ENCODE results near the gene GRAP. TPM values are rescaled to one million over a fixed set of nuclear protein-coding genes. Genes with fewer than 3 reads are reported as not detected.

GRAP gene
- total RNA-seq, result under 0.01 TPM in 1 of 2 replicates, not detected in the other

GRCh38 chr17:19046782-19047375 is at the start of gene GRAP:
GRAP (minus strand) TSS chr17:19046957; CDS start chr17:19046926, 31 bp downstream.

GRCh38 chr17:19004421-19005136 is 42.2 kb downstream of the GRAP start, which contains the start of gene FAM83G:
FAM83G (minus strand) TSS chr17:19004764; CDS start chr17:19004041, 723 bp downstream.

Other genes starting within 250 kb of the GRAP start
- gene PRPSAP2, start 188.8 kb downstream of the GRAP start, total RNA-seq, result 27.4 and 35.8 TPM in 2 replicates
- gene SLC5A10, start 94.8 kb downstream of the GRAP start, total RNA-seq, result not detected in 2 replicates
- gene FAM83G, start 42.2 kb downstream of the GRAP start, total RNA-seq, result 9.5 and 13.8 TPM in 2 replicates
- gene GRAPL, start 80.6 kb upstream of the GRAP start, total RNA-seq, result not detected in 2 replicates
- 20.2 and 37.9 TPM in 2 replicates for gene EPN2, start 190.4 kb upstream of the GRAP start, total RNA-seq